Thymus (tissue), 14 donors: Measurements from ENCODE around the gene PXN. TPM values are rescaled to one million over a fixed set of nuclear protein-coding genes. Genes with fewer than 3 reads are reported as not detected.

ENCODE experiments used
- DNase-seq, 9 donors: peaks; one replicate each; pipeline ENCODE4 v3.0.0-alpha.2; 2013; ENCODE audit warnings: low spot score in 9 of 9, low read depth in 6 of 9, missing footprints in 1 of 9
- H3K27ac ChIP-seq, 2 donors: one replicate each; pipeline ENCODE4 v1.5.1; 2013; ENCODE audit warnings: control low read depth in 1 of 2, low read depth in 1 of 2, low read length in 1 of 2, mild to moderate bottlenecking in 1 of 2, moderate library complexity in 1 of 2
- H3K27me3 ChIP-seq, 2 donors: one replicate each; pipeline ENCODE4 v1.5.1; 2013; ENCODE audit warnings: low read length in 1 of 2; ENCODE audit not compliant: control insufficient read depth in 2 of 2, insufficient read depth in 1 of 2
- H3K36me3 ChIP-seq, 2 donors: one replicate each; pipeline ENCODE4 v1.5.1; 2013; ENCODE audit warnings: low read length in 1 of 2, mild to moderate bottlenecking in 1 of 2, moderate library complexity in 1 of 2; ENCODE audit not compliant: control insufficient read depth in 2 of 2, insufficient read depth in 2 of 2
- H3K4me1 ChIP-seq, 2 donors: one replicate each; pipeline ENCODE4 v1.5.1; 2013; ENCODE audit warnings: low read length in 2 of 2; ENCODE audit not compliant: control insufficient read depth in 2 of 2, insufficient read depth in 2 of 2
- H3K4me3 ChIP-seq, 2 donors: one replicate each; pipeline ENCODE4 v1.5.1; 2013; ENCODE audit warnings: low read length in 2 of 2, control low read depth in 1 of 2, mild to moderate bottlenecking in 1 of 2
- H3K9me3 ChIP-seq, 2 donors: one replicate each; pipeline ENCODE4 v1.5.1; 2013; ENCODE audit warnings: low read length in 1 of 2, mild to moderate bottlenecking in 1 of 2; ENCODE audit not compliant: control insufficient read depth in 2 of 2, insufficient read depth in 1 of 2
- WGBS: extraction: QIAGEN DNeasy Blood & Tissue Kit; methylation state at CpG from one replicate; pipeline ENCODE4 v1.1.7; 2013; 5-methylcytosine and 5-hydroxymethylcytosine counted together
- long read RNA-seq, 10 donors: transcript quantifications; one replicate each; lab custom pipeline, GENCODE V29; 2026
- polyA plus RNA-seq: library from polyadenylated mRNA; stranded (reverse); fragments of 200-250 nt; gene quantifications from one replicate; pipeline ENCODE4 v1.2.3, GENCODE V29; 2013
- total RNA-seq: library from RNA; stranded (reverse); fragments of 120-200 nt; gene quantifications from one replicate; pipeline ENCODE4 v1.2.4, GENCODE V29; 2013
- donor health status: healthy.

Gene PXN
- total RNA-seq, result 7.2 TPM
- 112 TPM for polyA plus RNA-seq
- long read RNA-seq, donor 1, result 0 reads
- long read RNA-seq, donor 2, result 0 reads
- long read RNA-seq, donor 3, transcript PXN-204 (11 exons, 3,683 nt), result major isoform, 9 of 11 reads
- long read RNA-seq, donor 3, partial matches to known transcripts, result 0 of 11 reads
- long read RNA-seq, donor 3, other reads (novel, unspliced or antisense), result 0 of 11 reads
- long read RNA-seq, donor 4, transcript PXN-204 (11 exons, 3,683 nt), result major isoform, 5 of 24 reads
- long read RNA-seq, donor 4, partial matches to known transcripts, result 19 of 24 reads
- long read RNA-seq, donor 4, other reads (novel, unspliced or antisense), result 0 of 24 reads
- long read RNA-seq, donor 5, transcript PXN-204 (11 exons, 3,683 nt), result major isoform, 6 of 15 reads
- long read RNA-seq, donor 5, partial matches to known transcripts, result 8 of 15 reads
- long read RNA-seq, donor 5, other reads (novel, unspliced or antisense), result 0 of 15 reads
- long read RNA-seq, donor 6, transcript PXN-204 (11 exons, 3,683 nt), result major isoform, 9 of 19 reads
- long read RNA-seq, donor 6, partial matches to known transcripts, result 8 of 19 reads
- long read RNA-seq, donor 6, other reads (novel, unspliced or antisense), result 0 of 19 reads
- long read RNA-seq, donor 7, transcript PXN-204 (11 exons, 3,683 nt), result major isoform, 7 of 7 reads
- long read RNA-seq, donor 7, partial matches to known transcripts, result 0 of 7 reads
- long read RNA-seq, donor 7, other reads (novel, unspliced or antisense), result 0 of 7 reads
- long read RNA-seq, donor 8, partial matches to known transcripts, result 0 of 3 reads
- long read RNA-seq, donor 8, other reads (novel, unspliced or antisense), result 0 of 3 reads
- long read RNA-seq, donor 9, partial matches to known transcripts, result 18 of 22 reads
- long read RNA-seq, donor 9, other reads (novel, unspliced or antisense), result 0 of 22 reads
- long read RNA-seq, donor 10, transcript PXN-204 (11 exons, 3,683 nt), result major isoform, 7 of 8 reads
- long read RNA-seq, donor 10, partial matches to known transcripts, result 0 of 8 reads
- long read RNA-seq, donor 10, other reads (novel, unspliced or antisense), result 0 of 8 reads

GRCh38 chr12:120265473-120266179, at the start of gene PXN:
Gene PXN, minus strand, starts transcription at chr12:120265730. Its CDS starts 101 bp downstream, at chr12:120265629.
- H3K27me3 ChIP-seq, result peaks cover 0 to 15% of the 10 kb centered on the region in 2 donors
- H3K9me3 ChIP-seq, result no peaks in the 10 kb centered on the region
- DNase-seq, result peak in 7 of 9 donors; percentile 56 to 86 (median 69)
- H3K36me3 ChIP-seq, result no peaks in the 10 kb centered on the region
- H3K4me3 ChIP-seq, result peak within 1 kb of the TSS; percentile 58 to 91
- 3% methylated on average over 81 of the region's 81 CpGs for WGBS
- H3K27ac ChIP-seq, result peak within 1 kb of the TSS; percentile 51 to 82
- peaks cover 0 to 29% of the 10 kb centered on the region in 2 donors for H3K4me1 ChIP-seq

DNA sequence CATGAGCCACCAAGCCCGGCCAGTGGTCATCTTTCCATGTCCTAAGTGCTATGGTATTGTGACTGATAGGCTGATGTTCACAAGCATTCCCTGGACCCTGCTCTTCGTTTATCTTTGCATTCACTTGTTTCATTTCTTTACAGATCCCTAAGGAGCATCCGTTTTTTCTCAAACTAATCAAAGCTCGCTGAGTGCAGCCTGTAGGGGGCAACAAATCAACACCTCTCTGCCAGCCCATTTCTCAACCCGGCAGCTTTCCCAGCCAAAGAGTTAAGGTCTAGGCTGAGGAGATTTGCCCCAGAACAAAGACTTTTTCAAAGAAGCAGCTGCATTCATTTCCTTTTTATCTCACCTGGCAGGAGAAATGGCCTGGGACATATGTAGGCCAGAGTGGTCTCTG, 48.7 kb upstream of the PXN start:
- Histone ChIP-seq H3K4me1 (peaks cover 5 to 10% of the 10 kb centered on the region in 2 donors), H3K9me3 (peaks cover 0 to 2% of the 10 kb centered on the region in 2 donors), H3K36me3 (no peaks in the 10 kb centered on the region), H3K27me3 (no peaks in the 10 kb centered on the region), H3K27ac (no peak overlapping the region), H3K4me3 (no peak overlapping the region)
- WGBS, result 87% methylated on average over 5 of the region's 5 CpGs
- no peak for DNase-seq

DNA sequence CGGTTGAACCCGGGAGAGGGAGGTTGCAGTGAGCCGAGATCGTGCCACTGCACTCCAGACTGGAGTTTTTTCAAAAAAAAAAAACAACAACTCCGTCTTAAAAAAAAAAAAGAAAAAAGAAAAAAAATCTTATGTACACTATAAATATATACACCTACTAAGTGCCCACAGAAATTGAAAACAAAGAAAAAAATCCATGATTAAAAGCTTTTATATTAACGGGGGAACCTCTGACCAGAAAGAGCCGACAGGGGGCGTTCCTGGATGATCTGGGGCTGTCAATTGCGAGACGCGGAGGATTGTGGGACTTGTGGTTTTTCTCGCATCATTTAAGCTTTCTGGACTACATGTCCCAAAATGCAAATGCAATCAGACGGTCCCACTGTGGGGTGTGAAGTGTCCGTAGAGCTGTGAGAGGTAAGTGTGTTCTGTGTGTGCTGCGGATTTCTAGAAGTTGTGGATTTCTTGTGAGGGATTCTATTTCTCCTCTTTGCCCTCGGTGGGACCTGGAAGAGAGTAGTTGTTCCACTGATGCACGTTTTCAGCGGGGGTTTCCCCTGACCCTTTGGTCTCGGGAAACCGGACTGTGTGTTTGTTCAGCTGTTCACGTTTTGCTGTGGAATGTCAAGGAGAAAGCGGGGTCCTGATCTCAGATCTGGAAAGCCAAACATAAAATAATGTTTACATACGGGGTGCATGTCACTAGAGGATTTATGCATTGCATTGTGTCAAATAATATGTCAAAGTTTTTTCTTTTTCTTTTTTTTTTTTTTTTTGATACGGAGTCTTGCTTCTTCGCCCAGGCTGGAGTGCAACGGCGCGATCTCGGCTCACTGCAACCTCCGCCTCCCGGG, 36.7 kb upstream of the PXN start, which contains the start of gene SIRT4:
Gene SIRT4 (plus strand): TSS at position 360 of the 854 bp plus-strand sequence. CDS start 1,241 bp downstream, outside the sequence.
- Histone ChIP-seq H3K27ac (peak within 1 kb of the TSS in 1 of 2 donors; percentile 74), H3K27me3 (no peaks in the 10 kb centered on the region), H3K9me3 (no peaks in the 10 kb centered on the region), H3K4me1 (peaks cover 0 to 3% of the 10 kb centered on the region in 2 donors), H3K36me3 (no peaks in the 10 kb centered on the region), H3K4me3 (peak within 1 kb of the TSS; percentile 55 to 86)
- WGBS, result 13% methylated on average over 31 of the region's 31 CpGs
- peak; percentile 83 to 98 (median 93) for DNase-seq

GRCh38 chr12:120292661-120293531, 27.4 kb upstream of the PXN start, which contains the start of gene RNU4-1:
Gene RNU4-1, minus strand, starts transcription at chr12:120293237.
- H3K36me3 ChIP-seq, result no peaks in the 10 kb centered on the region
- H3K27ac ChIP-seq, result peak within 1 kb of the TSS; percentile 98 to 100
- H3K4me3 ChIP-seq, result peak within 1 kb of the TSS; percentile 61 to 70
- H3K4me1 ChIP-seq, result peaks cover 4 to 30% of the 10 kb centered on the region in 2 donors
- peak; percentile 58 to 91 (median 73) for DNase-seq
- peaks cover 0 to 3% of the 10 kb centered on the region in 2 donors for H3K27me3 ChIP-seq
- H3K9me3 ChIP-seq, result peaks cover 0 to 4% of the 10 kb centered on the region in 2 donors
- WGBS, result under 1% methylated on average over 29 of the region's 29 CpGs

DNA sequence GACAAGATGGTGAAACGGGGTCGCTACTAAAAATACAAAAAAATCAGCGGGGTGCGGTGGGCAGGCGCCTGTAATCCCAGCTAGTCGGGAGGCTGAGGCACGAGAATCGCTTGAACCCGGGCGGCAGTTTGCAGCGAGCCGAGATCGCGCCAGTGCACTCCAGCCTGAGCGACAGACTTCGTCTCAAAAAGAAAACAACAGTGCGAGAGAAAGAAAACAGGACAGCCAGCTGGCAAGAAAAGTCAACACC, 26.8 kb upstream of the PXN start:
- no peaks in the 10 kb centered on the region for H3K36me3 ChIP-seq
- peaks cover 0 to 4% of the 10 kb centered on the region in 2 donors for H3K9me3 ChIP-seq
- H3K4me1 ChIP-seq, result peaks cover 4 to 30% of the 10 kb centered on the region in 2 donors
- peak overlapping the region; percentile 98 to 100 for H3K27ac ChIP-seq
- H3K4me3 ChIP-seq, result peak overlapping the region; percentile 61 to 70
- H3K27me3 ChIP-seq, result peaks cover 0 to 3% of the 10 kb centered on the region in 2 donors
- under 1% methylated on average over 17 of the region's 17 CpGs for WGBS
- DNase-seq, result no peak

GRCh38 chr12:120290609-120291305, 25.2 kb upstream of the PXN start:
- Histone ChIP-seq H3K4me1 (peaks cover 4 to 33% of the 10 kb centered on the region in 2 donors), H3K27ac (peak overlapping the region; percentile 85 to 98), H3K4me3 (peak overlapping the region in 1 of 2 donors; percentile 70), H3K36me3 (no peaks in the 10 kb centered on the region), H3K9me3 (peaks cover 0 to 4% of the 10 kb centered on the region in 2 donors), H3K27me3 (peaks cover 0 to 3% of the 10 kb centered on the region in 2 donors)
- 31% methylated on average over 22 of the region's 22 CpGs for WGBS
- DNase-seq, result peak in 3 of 9 donors; percentile 2 to 23 (median 8)

DNA sequence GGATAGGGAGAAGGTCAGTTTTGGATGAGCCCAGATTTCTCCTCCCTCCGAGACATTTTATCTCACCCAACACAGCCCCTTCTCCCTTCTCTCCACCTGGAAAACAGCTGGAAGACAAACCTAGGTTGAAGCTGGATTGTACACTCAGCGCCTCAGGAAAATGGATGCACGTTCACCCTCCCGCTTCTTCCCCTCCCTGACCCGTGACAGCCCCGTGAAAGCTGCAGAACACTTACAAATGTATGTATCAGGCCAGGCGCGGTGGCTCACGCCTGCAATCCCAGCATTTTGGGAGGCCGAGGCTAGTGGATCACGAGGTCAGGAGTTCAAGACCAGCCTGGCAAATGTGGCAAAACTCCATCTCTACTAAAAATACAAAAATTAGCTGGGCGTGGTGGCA, 22.0 kb upstream of the PXN start:
- no peak overlapping the region for H3K27ac ChIP-seq
- DNase-seq, result no peak
- no peaks in the 10 kb centered on the region for H3K36me3 ChIP-seq
- 94% methylated on average over 12 of the region's 12 CpGs for WGBS
- peaks cover 0 to 3% of the 10 kb centered on the region in 2 donors for H3K9me3 ChIP-seq
- H3K4me3 ChIP-seq, result no peak overlapping the region
- peaks cover 0 to 3% of the 10 kb centered on the region in 2 donors for H3K27me3 ChIP-seq
- peaks cover 4 to 24% of the 10 kb centered on the region in 2 donors for H3K4me1 ChIP-seq
